ENCODE data around the gene ACIN1.
"Not testable (repeated sequence)": the region's sequence is repeated elsewhere in the genome, so short reads cannot be mapped to it uniquely, and the experiment has no call there.

The ACIN1 gene

GRCh38 chr14:23020143-23021128 lies 74.5 kb downstream of the ACIN1 start:
- CTCF ChIA-PET: interaction anchor here (0.6 to 2.5 kb wide), 9 partner anchors 13 to 450 kb away, joined by 3 to 12 read pairs (median 4); partner anchors contain the start of genes AJUBA and CDH24
- DNase-seq (ENCODE audit: extremely low spot score): no peak
- TF ChIP-seq CTCF (IDR thresholded peaks at IDR 0.05; ENCODE audit: control extremely low read depth, extremely low read depth, low read depth, missing control alignments): no peak
- POLR2A ChIA-PET: no interaction called here

- ChIA-PET POLR2A (interaction anchor here (2.1 kb wide), 1 partner anchor 11 kb away, joined by 9 read pairs; no protein-coding TSS in a partner anchor), CTCF (interaction anchor here (1.8 kb wide), 1 partner anchor 32 kb away, joined by 9 read pairs; no protein-coding TSS in a partner anchor)
- DNase-seq (ENCODE audit: extremely low spot score): no peak
- TF ChIP-seq CTCF (IDR thresholded peaks at IDR 0.05; ENCODE audit: control extremely low read depth, extremely low read depth, low read depth, missing control alignments): no peak
These were observed 76.8 kb downstream of the ACIN1 start for GRCh38 chr14:23018107-23018506.

- ChIA-PET CTCF (interaction anchor here (0.9 to 3.2 kb wide), 4 partner anchors 17 to 52 kb away, joined by 3 to 11 read pairs (median 6); no protein-coding TSS in a partner anchor), POLR2A (interaction anchor here (2.1 kb wide), 1 partner anchor 10 kb away, joined by 9 read pairs; no protein-coding TSS in a partner anchor)
- DNase-seq (ENCODE audit: extremely low spot score): no peak
- no peak for TF ChIP-seq CTCF (IDR thresholded peaks at IDR 0.05; ENCODE audit: control extremely low read depth, extremely low read depth, low read depth, missing control alignments)
These were observed 77.8 kb downstream of the ACIN1 start for GRCh38 chr14:23017091-23017490.

- ChIA-PET CTCF (interaction anchor here (0.7 to 5.9 kb wide), 7 partner anchors 8 to 53 kb away, joined by 3 to 41 read pairs (median 10); no protein-coding TSS in a partner anchor), POLR2A (no interaction called here)
- DNase-seq (ENCODE audit: extremely low spot score): no peak
- TF ChIP-seq CTCF (IDR thresholded peaks at IDR 0.05; ENCODE audit: control extremely low read depth, extremely low read depth, low read depth, missing control alignments): no peak
These were observed 79.3 kb downstream of the ACIN1 start for GRCh38 chr14:23015618-23016017.

- CTCF ChIA-PET: interaction anchor here (0.7 to 5.9 kb wide), 5 partner anchors 19 to 83 kb away, joined by 3 to 41 read pairs (median 4); no protein-coding TSS in a partner anchor
- DNase-seq (ENCODE audit: extremely low spot score); POLR2A ChIA-PET: not testable (repeated sequence)
These were observed 81.2 kb downstream of the ACIN1 start for GRCh38 chr14:23013749-23014054.

GRCh38 chr14:23013054-23013748 lies 81.7 kb downstream of the ACIN1 start:
- ChIA-PET POLR2A (no interaction called here), CTCF (interaction anchor here (0.7 to 5.9 kb wide), 8 partner anchors 18 to 108 kb away, joined by 3 to 41 read pairs (median 4); no protein-coding TSS in a partner anchor)
- DNase-seq (ENCODE audit: extremely low spot score): no peak
- no peak for TF ChIP-seq CTCF (IDR thresholded peaks at IDR 0.05; ENCODE audit: control extremely low read depth, extremely low read depth, low read depth, missing control alignments)
